ENCODE data around the gene GORASP2.

The GORASP2 gene

GRCh38 chr2:170928824-170929685, at the start of gene GORASP2:
TSS of gene GORASP2 (plus strand) at chr2:170929253. CDS start at chr2:170929341, 88 bp downstream.
- Histone ChIP-seq H3K27ac (ENCODE audit: extremely low read depth, low read depth, low read length) (peak within 1 kb of the TSS; percentile 80), H3K4me3 (ENCODE audit: low read depth, low read length) (peak within 1 kb of the TSS; percentile 94), H3K9me3 (ENCODE audit: control insufficient read depth, insufficient read depth, low read depth, low read length) (no peaks in the 10 kb centered on the region), H3K4me1 (ENCODE audit: control insufficient read depth, insufficient read depth, low read length) (peaks cover 4% of the 10 kb centered on the region; the same call in 1 of the 2 replicates), H3K36me3 (ENCODE audit: control insufficient read depth in 2 of 2, insufficient read depth in 1 of 2, low read length in 2 of 2) (peaks cover under 1 to 8% of the 10 kb centered on the region in 2 experiments; a peak in 2 of 3 replicates)
- ChIA-PET POLR2A (interaction anchor here (0.7 to 1.6 kb wide), 11 partner anchors 8 to 1626 kb away, joined by 3 to 6 read pairs (median 3); partner anchors contain the start of gene GAD1), CTCF (interaction anchor here (0.5 to 2.9 kb wide), 45 partner anchors 9 to 1292 kb away, joined by 3 to 14 read pairs (median 4); no protein-coding TSS in a partner anchor)
- TF ChIP-seq ZNF747 (tag by site-specific recombination; IDR thresholded peaks at IDR 0.05) (no peak), ZNF514 (tag by site-specific recombination; IDR thresholded peaks at IDR 0.05) (no peak), SP2 (tag by site-specific recombination; IDR thresholded peaks at IDR 0.05) (peak; percentile 78), ZBTB6 (tag by site-specific recombination; IDR thresholded peaks at IDR 0.05) (no peak), ZBTB1 (tag by site-specific recombination; IDR thresholded peaks at IDR 0.05) (no peak), ZNF394 (tag by site-specific recombination; IDR thresholded peaks at IDR 0.05; ENCODE audit: borderline replicate concordance) (peak; percentile 37; the same call in 1 of the 2 replicates), MEIS1 (CRISPR knock-in tag; IDR thresholded peaks at IDR 0.05; ENCODE audit: borderline replicate concordance) (no peak), ZNF629 (tag by site-specific recombination; IDR thresholded peaks at IDR 0.05) (peak; percentile 71), ZBTB8A (tag by site-specific recombination; IDR thresholded peaks at IDR 0.05) (peak; percentile 64; the same call in 1 of the 2 replicates), ZNF114 (tag by site-specific recombination; IDR thresholded peaks at IDR 0.05) (no peak), GLIS2 (tag by site-specific recombination; IDR thresholded peaks at IDR 0.05) (peak; percentile 71), ZNF248 (tag by site-specific recombination; IDR thresholded peaks at IDR 0.05) (no peak), ZNF692 (tag by site-specific recombination; IDR thresholded peaks at IDR 0.05) (peak; percentile 83), MZF1 (tag by site-specific recombination; IDR thresholded peaks at IDR 0.05; ENCODE audit: borderline replicate concordance) (no peak), ZNF416 (tag by site-specific recombination; IDR thresholded peaks at IDR 0.05) (no peak), ZFP37 (tag by site-specific recombination; IDR thresholded peaks at IDR 0.05) (peak; percentile 63; the same call in 1 of the 2 replicates), ZNF138 (tag by site-specific recombination; IDR thresholded peaks at IDR 0.05; ENCODE audit: borderline replicate concordance) (no peak), ZNF391 (tag by site-specific recombination; IDR thresholded peaks at IDR 0.05; ENCODE audit: borderline replicate concordance, low read depth) (peak; percentile 42; the same call in 1 of the 2 replicates), ZNF341 (tag by site-specific recombination; IDR thresholded peaks at IDR 0.05; ENCODE audit: low read depth) (no peak), ZNF266 (tag by site-specific recombination; IDR thresholded peaks at IDR 0.05; ENCODE audit: low read depth) (no peak), HOXC10 (CRISPR knock-in tag; IDR thresholded peaks at IDR 0.05) (no peak), ZNF596 (tag by site-specific recombination; IDR thresholded peaks at IDR 0.05) (no peak), ZNF426 (tag by site-specific recombination; IDR thresholded peaks at IDR 0.05) (no peak), SP3 (tag by site-specific recombination; IDR thresholded peaks at IDR 0.05) (peak; percentile 77), ZNF121 (tag by site-specific recombination; IDR thresholded peaks at IDR 0.05) (no peak)
- TF ChIP-seq, protein P1, sequence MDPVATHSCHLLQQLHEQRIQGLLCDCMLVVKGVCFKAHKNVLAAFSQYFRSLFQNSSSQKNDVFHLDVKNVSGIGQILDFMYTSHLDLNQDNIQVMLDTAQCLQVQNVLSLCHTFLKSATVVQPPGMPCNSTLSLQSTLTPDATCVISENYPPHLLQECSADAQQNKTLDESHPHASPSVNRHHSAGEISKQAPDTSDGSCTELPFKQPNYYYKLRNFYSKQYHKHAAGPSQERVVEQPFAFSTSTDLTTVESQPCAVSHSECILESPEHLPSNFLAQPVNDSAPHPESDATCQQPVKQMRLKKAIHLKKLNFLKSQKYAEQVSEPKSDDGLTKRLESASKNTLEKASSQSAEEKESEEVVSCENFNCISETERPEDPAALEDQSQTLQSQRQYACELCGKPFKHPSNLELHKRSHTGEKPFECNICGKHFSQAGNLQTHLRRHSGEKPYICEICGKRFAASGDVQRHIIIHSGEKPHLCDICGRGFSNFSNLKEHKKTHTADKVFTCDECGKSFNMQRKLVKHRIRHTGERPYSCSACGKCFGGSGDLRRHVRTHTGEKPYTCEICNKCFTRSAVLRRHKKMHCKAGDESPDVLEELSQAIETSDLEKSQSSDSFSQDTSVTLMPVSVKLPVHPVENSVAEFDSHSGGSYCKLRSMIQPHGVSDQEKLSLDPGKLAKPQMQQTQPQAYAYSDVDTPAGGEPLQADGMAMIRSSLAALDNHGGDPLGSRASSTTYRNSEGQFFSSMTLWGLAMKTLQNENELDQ (tag by site-specific recombination; IDR thresholded peaks at IDR 0.05; ENCODE audit: low read depth): no peak
- TF ChIP-seq, protein P2, sequence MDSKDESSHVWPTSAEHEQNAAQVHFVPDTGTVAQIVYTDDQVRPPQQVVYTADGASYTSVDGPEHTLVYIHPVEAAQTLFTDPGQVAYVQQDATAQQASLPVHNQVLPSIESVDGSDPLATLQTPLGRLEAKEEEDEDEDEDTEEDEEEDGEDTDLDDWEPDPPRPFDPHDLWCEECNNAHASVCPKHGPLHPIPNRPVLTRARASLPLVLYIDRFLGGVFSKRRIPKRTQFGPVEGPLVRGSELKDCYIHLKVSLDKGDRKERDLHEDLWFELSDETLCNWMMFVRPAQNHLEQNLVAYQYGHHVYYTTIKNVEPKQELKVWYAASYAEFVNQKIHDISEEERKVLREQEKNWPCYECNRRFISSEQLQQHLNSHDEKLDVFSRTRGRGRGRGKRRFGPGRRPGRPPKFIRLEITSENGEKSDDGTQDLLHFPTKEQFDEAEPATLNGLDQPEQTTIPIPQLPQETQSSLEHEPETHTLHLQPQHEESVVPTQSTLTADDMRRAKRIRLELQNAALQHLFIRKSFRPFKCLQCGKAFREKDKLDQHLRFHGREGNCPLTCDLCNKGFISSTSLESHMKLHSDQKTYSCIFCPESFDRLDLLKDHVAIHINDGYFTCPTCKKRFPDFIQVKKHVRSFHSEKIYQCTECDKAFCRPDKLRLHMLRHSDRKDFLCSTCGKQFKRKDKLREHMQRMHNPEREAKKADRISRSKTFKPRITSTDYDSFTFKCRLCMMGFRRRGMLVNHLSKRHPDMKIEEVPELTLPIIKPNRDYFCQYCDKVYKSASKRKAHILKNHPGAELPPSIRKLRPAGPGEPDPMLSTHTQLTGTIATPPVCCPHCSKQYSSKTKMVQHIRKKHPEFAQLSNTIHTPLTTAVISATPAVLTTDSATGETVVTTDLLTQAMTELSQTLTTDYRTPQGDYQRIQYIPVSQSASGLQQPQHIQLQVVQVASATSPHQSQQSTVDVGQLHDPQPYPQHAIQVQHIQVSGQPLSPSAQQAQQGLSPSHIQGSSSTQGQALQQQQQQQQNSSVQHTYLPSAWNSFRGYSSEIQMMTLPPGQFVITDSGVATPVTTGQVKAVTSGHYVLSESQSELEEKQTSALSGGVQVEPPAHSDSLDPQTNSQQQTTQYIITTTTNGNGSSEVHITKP (tag by site-specific recombination; IDR thresholded peaks at IDR 0.05): peak; percentile 41
- TF ChIP-seq, protein P3, sequence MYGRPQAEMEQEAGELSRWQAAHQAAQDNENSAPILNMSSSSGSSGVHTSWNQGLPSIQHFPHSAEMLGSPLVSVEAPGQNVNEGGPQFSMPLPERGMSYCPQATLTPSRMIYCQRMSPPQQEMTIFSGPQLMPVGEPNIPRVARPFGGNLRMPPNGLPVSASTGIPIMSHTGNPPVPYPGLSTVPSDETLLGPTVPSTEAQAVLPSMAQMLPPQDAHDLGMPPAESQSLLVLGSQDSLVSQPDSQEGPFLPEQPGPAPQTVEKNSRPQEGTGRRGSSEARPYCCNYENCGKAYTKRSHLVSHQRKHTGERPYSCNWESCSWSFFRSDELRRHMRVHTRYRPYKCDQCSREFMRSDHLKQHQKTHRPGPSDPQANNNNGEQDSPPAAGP (tag by site-specific recombination; IDR thresholded peaks at IDR 0.05): peak; percentile 75; the same call in 1 of the 2 replicates
